NCI-H446 (cell line): ENCODE measurements around the gene LRPAP1.
"Not testable (repeated sequence)": the region's sequence is repeated elsewhere in the genome, so short reads cannot be mapped to it uniquely, and the experiment has no call there.

ENCODE experiments used
- DNase-seq, 2 experiments: peaks; one replicate each; lab custom pipeline; 2025; lab: John Stamatoyannopoulos, UW

The LRPAP1 gene

DNA sequence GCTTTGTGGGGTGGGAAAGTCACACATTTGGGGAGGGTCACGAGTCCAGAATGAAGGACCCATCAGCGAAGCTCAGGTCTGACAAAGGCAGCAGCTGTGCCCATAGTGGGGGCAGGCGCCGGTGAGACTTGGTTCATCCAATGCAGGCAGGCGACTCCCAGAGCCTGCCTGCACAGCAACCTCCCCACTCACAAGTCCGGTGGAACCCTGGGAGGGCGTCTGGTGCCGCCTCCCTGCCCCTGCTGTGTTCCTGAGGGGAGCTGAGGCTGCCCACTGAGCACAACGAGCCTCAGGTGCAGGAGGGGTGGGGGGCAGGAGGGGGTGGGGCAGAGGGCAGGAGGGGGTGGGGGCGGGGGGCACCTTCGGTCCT is 13.7 kb downstream of the LRPAP1 start:
- no peak for DNase-seq

DNA sequence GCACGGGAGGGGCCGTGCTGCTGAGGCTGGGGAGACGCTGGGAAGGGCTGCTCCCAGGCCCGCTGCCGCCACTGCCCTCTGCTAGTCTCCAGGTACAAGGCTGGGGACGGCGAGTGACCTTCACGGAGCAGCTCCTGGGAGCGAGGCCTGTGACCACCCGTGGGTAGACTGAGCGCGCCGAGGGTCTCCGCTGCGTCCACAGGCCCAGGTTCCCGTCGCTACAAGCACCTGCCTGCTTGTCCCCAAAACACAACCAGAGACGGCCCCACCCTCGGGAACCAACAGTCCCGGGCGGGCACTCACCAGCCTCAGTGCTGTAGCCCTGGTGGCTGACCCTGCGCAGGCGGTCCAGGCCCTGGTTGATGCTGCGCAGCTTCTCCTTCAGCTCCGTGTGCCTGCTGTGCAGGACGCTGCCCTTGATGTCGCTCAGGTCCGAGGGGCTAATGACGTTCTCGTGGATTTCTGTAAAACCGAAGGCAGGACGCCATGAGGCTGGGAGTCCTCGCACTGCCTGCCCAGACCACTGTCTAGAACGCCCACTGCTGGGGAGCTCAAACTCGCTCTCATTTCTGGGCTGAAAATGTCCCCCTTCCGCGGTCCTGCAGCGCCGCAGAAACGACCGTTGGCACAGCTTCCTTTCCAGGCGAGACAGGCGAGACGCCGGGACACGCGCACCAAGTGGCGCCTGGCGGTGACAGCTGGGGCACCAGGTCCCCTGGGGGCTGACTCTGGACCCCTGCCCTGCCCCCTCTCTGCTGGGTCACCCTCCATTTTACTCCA is 14.3 kb downstream of the LRPAP1 start:
- DNase-seq, result no peak

DNA sequence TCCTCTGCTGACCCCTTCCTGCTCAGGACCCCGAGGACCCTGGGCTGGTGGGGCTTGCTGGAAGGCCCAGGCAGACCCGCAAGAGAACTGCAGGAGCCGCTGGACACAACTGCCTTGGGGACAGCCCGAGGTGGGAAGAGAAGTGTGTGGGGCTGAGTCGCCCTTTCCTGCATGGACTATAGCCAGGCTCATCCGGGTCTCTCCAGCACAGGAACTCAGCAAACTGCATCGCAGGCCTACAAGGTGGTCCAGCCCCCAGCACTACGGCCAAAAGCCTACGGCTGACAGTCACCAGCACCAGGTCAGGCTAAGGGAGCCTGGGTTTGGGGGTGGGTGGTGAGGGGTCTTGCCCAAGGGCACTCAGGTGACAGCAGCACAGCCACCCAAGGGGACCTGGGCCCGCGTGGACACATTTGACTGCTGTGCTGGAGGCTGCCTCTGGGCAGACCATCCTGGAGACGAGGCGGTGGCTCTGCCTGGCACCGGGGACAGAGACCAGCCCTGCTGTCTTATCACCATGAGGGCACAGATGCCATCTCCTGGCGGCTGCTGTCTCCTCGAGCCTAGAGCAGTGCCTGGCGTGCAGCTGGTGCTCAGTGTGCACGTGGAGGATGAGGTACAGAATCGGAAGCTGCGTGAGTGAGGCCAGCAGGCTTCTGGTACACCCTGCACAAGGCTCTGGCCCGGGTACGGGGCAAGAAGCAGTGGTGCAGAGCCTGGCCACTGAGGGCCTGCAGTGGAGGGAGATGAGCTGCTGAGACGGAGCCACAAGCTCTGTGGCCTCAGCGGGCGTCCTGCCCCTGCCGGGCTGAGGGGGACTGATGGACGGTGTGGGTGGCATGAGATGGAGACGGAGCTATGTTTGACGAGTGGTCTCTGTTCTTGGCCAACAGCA is 15.1 kb downstream of the LRPAP1 start:
- no peak for DNase-seq

DNA sequence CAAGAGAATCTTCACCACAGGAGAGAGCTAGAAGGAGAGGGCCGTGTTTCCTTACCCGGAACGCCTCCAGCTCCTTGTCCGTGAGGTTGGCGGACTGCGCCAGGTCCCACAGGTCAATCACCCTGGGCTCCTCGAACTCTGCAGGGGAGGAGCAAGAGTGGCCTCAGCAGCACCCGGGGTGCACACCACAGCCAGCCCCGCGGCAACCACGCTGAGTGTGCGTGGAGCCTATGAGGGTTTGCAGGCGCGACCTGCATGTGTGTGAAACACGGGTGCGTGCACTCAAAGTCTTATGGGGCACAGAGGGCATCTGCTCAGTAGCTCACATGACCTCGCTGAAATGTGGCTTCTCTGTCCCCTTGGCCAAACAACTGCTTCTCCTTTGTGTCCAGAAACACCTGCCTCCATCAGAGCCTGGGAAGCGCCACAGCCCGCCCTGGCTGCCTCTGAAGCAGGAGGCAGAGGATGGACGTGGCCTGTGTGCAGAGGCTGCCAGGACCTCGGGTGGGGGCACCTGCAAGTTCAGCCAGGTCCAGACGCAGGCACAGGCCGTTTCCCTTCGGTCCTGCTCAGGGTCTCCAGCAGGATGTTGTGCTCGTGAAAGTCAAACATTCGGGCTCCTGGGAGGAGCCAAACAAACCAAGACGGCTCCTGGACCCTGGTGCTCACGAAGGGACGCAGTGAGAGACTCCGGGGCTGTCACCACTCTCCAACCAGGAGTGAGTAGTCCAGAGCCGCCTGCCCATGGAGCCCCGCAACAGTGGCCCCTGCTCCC is 16.0 kb downstream of the LRPAP1 start:
- no peak for DNase-seq

DNA sequence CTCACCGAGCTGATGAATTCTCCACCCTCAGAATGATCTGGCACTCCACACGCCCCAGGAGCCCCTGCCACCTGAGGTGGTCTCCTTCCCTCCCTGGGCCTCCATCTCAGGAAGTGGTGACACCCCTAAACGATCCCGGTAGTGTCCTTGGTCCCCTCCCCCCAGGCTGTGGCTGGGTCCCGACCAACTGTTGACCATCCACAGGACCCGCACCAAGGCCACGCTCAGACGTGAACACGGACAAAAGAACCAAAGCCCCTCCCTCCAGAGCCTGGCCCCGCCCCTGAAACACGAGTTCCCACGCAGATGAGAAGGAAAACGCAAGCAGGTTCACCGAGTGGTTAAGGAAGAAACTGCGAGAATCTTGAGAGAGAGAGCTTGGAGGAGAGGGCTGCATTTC is 16.6 kb downstream of the LRPAP1 start:
- DNase-seq, result no peak

DNA sequence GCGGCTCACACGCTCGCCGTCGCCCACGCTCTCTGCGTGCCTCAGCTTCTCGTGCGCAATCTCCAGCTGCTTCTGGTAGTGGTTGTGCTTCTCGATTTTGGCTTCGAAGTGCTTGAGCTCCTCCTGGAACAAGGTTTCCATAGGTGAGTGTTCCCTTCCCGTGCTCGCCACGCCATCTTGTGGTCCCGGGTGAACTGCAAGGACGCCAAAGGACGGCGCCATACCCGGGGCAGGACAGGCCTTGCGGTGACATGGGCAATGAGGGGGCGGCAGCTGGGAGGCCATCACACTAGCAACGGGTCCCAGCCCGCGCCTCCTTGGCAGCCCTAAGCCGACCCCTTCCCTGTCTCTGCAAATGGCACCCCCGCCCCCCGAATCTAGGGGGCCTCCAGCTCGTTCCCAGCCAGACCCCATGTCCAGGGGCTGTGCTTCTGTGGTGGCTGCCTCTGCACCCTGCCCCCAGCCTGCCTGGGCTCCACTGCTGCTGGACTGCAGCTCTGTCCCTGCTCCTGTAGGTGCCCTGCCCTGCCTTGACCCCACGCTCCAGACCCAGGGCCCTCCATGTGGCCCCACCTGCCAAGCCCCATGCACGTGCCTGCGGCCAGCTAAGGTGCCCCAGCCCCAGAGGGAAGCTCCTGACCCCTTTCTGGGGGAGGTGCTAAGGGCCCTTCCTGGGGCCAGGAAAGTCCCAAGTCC is 17.3 kb downstream of the LRPAP1 start:
- no peak for DNase-seq

DNA sequence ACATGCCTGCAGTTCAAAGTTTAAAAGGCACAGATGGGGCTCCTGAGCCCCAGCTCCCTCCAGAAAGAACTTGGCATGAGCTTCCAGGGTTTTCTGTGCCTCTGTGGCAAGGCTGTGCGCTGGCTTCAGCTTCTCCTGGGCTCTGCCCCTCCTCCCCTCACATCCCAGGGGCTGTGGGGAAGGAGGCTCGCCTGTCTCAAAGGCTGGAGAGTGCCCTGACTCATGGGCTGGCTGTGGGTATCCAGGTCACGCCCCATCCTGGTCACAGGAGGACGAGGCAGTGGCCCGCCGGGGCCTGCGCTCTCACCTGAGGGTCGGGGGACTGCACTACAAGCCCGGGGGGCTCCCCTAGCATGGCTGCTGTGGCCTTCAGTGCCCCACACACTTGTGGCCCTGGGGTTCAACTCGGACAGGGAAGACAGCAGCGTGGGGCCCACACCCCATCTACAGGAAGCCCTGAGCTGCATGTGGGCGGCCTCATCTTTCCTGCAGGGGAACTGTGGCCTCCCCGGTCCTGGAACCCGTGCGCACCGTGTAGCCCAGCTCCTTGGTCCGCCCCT is 17.9 kb downstream of the LRPAP1 start:
- DNase-seq, result no peak

DNA sequence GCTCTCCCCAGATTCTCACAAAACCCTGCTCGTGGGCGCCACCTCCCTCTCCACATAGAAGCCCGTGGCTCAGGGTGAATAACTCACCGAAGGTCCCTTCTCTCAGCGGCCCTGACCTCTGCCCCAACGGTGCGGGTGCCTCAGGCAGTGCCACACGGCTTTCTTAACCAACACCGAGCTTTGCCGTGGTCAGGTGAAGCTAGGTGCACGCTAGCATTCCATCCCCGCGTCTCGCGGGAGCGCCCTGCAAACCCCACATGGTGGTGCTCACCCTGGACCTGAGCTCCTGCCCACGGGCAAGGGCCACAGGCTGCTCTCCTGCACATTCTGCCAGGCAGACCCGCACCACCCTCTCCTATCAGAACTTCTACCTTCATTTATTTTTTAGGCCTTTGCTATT is 18.4 kb downstream of the LRPAP1 start:
- DNase-seq, result no peak

DNA sequence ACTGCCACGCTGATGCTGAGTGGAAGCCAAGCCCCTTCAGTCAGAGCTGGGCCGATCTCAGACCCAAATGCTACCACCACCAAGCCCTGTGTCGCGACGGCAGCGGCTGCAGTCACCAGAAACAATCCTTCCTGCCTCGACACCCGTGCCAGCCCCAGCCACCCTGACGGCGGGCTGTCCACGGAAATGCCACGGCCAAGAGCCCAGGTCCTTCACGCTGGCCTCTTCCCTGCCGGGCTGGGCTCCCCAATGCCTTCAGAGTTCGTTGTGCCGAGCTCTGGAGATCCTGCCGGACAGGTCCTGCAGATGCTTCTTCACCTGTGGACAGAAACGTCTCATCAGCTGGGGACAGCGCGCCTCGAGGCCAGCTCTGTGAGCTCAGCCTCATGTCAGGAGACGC is 19.5 kb downstream of the LRPAP1 start:
- no peak for DNase-seq

DNA sequence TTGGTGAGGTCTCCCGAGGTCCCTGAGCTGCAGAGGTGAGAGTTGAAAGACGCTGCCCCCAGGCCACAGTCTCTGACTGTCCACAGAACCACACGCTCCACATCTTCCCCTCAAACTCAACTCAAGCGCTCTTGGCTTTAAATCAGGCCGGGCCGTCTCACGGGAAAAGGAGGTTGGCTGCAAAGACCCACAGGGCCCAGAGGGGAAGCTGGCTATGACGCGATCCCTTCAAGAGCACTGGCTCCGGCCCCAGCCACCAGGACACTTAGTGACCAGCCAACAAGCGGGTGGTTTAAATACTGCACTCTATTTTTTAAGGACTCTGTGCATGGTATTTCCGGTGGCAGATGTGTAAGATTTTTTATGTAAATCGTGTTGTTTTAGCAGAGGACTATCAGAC is 19.9 kb downstream of the LRPAP1 start:
- no peak for DNase-seq

DNA sequence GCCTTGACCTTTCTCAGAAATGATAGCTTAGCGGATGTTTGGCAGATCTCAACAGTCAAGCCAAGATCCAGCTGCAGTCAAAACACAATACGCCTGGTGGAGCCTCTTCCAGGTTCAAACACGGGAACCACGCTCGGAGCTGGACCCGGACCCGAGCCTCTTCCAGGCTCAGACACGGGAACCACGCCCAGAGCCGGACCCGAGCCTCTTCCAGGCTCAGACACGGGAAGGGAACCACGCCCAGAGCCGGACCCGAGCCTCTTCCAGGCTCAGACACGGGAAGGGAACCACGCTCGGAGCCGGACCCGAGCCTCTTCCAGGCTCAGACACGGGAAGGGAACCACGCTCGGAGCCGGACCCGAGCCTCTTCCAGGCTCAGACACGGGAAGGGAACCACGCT is 20.6 kb downstream of the LRPAP1 start:
- DNase-seq, result not testable (repeated sequence)

DNA sequence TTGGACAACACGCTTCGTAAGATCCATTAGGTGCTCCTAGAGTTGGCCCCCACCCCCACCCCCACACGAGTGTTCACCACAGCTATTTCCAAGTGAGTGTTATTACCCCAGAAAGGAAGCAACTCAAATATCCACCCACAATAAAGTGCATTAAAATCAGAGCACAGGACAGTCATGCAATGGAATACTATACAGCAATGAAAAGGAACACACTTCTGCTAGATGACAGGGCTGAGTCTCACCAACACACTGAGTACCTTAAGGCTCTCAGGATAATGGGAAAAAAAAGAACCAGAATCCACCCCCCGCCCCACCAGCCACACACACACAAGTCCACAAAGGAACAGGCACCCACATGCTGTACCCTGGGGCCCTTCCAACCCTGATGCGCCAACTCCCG is 21.0 kb downstream of the LRPAP1 start:
- DNase-seq, result no peak

DNA sequence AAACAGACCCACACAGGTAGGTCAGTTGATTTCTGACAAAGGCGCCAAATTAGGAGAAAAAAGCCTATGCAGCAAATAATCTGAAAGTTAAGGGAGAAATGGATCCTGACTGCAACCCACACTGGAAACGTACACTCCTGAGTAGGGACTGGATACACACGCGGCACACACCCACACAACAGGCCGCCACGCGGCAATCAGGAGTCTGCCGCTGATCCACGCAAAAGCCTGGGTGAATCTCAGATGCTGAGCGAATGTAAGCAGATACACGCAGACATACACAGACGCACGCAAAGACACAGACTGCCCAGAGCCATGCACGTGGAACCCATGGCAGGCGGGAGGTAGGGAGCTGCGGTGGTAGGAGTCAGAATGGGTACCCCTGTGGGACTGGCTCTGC is 21.7 kb downstream of the LRPAP1 start:
- DNase-seq, result no peak

DNA sequence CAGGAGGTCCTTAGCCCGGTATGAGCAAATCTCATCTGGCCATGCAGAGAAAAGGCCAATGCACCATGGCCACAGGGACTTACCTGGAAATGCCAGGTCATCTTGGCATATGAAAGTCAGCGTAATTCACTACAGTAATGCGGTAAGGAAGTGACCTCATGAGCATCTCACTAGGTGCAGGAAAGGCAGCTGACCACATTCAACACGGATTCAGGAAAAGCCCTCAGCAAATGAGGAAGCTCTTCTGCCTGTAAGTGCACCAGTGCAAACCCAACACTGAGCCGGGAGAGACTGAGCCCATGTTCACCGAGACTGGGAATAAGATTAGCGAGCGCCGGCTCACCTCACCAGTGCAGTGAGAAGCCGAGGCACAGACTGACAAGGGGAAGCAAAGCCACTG is 23.7 kb downstream of the LRPAP1 start:
- DNase-seq, result no peak

DNA sequence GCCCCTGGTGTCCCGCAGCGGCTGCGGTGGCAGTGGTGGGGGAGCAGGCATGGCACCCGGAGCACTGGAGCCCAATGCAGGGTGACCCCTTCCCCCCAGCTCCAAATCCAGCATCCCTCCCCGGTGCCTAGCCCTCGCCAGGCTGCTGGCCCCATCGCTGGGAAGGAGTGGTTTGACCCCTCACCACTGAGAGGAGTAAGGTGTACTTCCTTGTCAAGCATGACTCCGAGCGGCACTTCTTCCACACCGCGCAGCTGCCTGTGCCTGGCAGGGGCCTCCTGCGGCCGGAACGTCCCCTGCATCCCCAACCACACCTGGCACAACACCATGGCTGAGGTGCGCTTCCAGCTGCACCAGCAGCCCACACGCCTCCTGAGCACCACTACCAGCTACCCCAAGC is 27.0 kb downstream of the LRPAP1 start:
- no peak for DNase-seq

DNA sequence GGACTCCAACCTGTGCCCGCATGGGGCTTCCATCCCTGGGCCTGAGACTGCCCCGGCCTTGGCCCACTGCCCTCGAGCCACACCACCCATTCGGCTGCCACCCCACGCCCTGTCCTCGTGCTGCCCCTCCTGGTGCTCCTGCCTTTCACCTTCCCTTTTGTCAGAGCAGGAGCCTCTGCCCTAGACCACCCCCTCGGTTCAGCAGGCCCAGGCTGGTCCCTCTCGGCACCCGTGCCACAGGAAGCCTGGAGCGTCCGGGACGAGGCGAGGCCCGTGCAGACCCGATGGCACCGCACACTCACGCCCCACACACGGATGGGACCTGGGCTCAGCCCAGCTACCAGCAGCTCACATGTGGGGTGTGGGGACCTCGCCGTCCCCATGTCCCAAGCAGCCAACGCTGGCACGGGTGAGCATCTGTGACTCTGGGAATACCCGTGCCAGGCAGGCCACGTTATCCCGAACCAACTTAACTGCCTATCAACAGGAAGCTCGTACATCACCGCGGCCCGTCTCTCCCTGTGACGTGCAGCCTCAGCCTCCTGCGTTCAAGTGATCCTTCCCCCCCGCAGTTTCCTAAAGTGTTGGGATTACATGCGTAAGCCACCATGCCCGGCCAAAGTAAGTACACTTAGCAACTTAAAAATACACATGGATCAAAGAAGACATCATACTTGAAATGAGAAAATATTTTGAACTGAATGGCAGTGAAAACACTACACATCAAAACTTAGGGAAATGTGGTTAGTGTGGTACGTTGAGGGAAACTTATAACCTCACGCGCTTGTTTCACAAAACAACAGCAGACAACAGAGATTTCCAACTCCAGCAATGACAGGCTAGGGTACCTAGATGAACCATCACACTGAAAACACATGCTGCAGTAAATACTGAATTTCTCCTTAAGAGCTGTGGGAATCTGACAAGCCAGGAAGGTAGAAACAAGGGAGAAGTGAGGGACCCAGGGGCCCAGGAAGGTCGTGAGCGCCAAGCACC is 29.0 kb downstream of the LRPAP1 start:
- DNase-seq, result no peak

DNA sequence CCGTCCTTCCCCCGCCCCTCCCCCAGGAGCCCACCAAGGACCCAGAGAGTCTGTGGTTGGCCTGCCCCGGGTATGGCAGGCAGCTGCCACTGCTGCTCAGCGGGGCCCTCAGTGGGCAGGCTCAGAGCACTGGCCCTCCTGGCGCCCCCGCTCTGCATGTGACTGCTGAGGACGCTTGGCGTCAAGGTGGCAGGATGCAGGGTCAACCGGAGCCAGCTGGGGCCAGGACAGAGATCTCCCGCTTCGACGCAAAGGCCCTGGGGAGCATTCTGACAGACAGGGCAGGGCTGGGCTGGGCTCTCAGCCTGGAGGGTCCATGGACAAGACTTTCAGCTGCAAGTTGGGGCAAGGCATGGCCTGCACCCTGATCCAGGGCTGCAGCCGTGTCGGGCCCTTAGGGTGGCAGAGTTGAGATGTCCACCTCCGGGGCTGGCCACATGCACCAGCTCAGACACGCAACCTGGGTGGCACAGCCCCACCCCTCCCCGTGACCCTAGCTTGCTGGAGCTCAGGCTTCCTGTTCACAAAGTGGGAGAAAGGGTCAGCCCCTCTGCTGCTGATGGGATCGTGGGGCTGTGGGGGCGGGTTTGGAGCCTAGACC is 30.3 kb downstream of the LRPAP1 start:
- no peak for DNase-seq

DNA sequence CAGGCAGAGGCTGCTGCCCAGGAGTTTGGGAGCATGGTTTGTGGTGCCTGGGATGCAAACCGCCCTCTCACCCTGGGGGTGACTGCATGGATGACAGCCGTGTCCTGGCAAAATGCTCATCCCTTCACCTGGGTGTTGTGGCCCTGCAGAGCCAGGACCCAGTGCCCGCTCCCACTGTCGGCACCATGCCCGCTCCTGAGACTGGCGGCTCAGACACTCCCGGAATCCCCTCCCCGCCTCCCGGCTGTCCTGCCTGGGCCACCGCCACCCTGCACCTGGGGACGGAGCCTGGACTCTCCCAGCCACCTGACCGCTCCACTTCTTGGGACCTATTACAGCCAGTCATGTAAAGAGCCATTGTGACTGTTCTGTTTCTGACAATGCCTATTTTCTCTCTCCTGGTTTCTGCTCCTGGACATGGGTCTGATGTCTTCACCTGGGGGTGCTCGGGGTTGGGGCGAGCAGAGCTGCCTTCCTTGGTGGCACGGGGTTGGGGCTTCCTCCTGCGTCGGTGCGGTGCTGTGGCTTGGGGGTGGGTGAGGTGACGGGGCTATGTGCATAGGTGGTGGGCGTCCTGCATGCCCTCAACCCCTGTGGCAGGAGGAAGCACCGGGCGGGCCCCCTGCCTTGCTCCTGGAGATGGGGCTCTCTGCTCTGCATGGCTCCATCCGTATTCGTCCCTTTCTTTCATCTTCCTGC is 30.9 kb downstream of the LRPAP1 start:
- no peak for DNase-seq

DNA sequence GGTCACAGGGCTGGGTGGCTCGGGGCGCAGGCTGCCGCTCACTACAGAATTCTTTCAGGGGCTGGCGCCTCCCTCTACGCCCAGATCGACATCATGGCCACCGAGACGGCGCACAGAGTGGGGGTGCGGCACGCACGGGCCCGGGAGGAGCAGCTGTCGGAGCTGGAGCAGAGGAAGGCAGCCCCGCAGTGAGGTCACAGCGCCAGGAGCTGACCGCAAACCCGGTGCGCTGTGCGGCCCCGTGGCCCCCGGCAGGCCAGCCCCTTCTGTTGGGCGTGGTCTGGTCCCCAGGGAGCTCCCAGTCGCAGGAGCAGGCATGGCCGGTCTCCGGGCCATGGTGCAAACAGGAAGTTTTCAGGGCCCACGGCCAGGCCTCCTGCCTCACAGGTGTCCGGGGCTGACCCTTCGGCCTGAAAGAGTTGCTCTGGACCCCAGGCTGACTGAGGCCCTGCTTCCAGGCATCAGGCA is 31.6 kb downstream of the LRPAP1 start:
- no peak for DNase-seq
